GM04504 (cell line): ENCODE results near the gene STOX2.

Experiments used
- DNase-seq: peaks from one replicate; pipeline ENCODE4 v3.0.0-alpha.2; 2012; ENCODE audit warnings: low read depth

STOX2 gene

DNA sequence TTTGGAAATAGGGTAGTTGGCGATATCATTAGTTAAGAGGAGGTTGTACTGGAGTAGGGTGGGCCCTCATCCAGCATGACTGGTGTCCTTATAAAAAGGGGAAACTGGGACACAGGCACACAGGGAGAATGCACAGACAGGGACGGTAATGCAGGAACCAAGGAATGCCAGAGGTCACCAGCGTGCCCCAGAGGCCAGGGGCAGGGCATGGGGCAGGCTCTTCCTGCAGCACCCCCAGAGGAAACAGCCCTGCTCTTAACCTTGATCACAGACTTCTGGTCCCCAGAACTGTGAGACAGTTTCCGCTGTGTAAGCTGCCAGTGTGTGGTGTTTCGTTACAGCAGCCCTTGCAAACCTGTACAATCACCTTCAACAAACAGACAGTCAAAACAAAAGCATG, 15.9 kb upstream of the STOX2 start:
- DNase-seq = no peak

DNA sequence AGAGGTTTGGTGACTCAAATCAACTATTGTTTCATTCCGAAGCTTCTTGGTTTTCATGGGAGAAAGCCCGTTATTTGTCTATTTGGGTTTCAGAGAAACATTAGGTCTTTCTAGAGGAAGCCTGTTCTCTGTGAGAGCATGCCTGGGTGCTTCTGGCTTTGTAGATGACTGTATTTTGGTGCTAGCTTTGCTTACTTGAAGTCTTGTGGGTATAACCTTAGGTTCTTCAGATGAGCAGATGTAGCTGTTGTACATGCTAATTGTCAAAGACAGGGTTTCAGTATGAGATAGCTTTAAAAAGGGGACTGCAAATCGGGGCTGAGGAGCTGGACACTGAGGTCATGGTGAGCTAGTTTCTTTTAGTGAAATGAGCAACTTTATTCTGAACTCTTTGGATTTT, 7.9 kb upstream of the STOX2 start:
- no peak for DNase-seq

DNA sequence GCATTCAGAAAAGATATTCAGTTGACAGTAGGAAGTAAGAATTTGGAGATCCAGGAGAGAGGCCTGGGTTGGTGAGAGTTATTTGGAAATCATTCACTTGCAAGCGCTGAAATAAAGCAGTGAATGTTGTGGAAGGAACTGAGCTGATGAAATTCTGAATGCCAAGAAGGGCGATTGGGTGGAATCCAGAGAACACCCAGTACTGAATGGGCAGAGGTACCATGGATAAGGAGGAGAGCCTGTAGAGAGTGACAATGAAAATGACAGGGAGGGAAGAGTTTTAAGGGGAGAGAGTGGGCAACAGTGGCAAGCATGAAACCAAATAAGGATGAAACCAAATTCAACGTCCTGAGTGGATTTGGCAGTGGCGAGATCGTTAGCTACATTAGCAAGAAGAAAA, 6.7 kb upstream of the STOX2 start:
- DNase-seq = no peak

DNA sequence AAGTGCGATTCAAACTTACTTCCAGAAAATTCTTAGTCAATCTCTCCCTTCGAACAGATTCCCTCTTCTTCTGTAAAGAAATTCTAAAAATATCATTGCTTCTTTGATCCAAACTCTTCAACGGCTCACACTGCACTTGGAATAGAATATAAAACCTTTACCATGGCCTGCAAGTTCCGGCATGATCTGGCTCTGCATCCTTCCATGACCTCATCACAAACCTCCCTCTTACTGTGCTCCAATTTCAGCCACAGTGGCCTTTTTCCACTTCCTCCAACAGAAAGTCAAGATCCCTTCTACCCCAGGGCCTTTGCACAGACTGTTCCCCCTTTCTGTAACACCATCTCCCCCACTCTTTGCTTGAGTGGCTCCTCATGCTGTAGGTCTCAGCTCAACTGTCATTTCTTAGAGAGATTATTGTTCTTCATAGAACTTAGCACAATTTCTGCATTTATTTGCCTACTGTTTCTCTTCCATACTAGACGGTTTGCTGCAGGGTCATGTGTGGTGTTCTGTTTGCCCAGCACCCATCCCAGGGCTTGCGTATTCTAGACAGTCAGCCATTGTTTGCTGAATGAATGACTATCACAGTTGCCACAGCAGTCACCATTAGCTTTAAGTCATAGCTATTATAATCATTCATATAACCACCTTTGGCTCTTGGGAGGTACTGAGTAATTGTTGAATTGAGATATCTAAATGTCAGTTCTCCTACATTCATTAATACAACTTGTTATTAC, 1.9 kb upstream of the STOX2 start:
- no peak for DNase-seq

DNA sequence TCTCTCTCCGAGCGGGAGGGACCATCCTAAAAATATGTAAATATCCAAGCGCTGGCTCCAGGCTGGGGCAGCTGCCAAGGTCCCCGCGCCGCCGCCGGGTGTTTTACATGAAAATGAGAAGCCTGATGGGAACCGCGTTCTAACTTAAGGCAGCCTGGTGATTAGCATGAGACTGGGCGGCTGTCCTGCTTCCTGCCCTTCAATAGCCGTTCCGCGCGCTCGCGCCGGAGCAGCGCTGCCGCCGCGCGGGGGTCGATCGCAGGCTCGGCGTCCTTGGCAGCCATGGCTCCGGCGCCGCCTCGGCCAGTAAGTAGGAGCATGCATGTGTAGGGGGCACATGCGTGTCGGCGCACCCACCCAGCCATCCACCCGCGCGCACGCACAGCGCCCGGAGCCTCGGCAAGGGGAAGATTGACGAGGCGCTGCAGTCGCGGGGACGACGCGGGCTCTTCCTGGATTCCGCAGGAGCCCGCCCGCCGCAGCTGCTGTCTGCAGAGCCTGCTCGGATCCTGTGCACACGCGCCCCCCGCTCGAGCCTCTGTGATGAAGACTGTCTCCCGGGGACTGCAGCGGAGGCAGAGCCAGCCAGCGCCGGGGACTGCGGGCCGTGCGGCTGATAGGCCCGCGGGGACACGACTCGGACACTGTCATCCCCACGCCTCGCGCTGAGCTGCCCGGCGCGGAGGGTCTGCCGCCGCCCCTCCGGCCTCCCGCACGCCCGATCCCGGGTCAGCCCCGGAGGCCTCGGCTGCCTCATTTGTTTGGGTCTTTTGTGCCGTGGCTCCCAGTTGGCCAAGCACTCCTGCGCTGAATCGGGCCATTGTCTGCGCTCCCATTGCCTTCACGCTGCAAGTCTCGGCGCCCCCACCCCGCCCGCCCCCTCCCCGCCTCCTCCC, 734 bp downstream of the STOX2 start:
- DNase-seq = no peak

DNA sequence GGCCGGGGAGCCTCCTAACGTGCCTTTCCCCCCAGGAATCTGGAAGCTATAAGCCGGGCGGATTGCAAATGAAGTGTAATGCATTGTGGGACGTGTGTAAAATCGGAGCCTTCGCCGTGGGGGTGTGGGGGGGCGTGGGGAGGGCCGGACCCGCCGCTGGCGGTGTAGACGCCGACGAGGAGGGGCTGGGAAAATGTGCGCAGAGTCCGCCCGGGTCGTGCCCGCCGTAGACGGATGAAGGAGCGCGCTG, 1.3 kb downstream of the STOX2 start:
- DNase-seq = no peak

DNA sequence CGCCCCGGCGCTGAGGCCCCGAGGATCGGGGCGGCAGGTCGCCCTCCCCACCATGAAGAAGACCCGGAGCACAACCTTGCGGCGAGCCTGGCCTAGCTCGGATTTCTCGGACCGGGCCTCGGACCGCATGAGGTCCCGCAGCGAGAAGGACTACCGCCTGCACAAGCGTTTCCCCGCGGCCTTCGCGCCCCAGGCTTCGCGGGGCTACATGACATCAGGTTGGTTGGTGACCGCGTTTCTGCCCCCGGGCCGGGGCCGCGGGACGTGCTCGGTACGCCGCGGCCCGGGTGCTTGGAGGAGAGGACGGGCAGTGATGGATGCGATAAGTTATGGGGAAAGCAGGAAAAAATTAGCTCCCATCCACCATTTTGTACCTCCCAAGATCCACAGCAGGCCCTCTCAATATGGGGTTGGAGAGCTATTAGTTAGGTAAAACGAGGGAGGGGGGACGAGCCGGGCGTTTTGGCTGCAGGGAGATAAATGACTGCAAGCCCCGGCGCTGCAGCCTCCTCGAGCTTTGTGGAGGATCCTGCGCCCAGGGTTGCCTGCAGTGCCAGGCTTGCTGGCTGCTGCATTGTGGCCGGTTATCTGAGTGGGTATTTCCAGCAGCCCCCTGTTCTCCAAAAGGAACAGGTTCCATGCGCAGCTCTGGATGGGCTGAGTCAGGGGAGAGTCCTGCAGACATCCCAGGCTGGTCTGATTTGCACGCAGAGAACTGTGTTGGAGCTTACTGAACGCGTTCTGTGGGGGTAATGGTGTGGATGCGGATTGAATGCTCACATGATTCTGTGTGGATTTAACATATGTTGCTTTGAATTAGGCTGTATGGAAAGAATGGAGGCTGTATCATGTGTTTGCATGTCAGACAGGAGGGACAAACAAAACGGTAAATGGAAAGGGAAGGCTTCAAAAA, 1.9 kb downstream of the STOX2 start:
- no peak for DNase-seq

DNA sequence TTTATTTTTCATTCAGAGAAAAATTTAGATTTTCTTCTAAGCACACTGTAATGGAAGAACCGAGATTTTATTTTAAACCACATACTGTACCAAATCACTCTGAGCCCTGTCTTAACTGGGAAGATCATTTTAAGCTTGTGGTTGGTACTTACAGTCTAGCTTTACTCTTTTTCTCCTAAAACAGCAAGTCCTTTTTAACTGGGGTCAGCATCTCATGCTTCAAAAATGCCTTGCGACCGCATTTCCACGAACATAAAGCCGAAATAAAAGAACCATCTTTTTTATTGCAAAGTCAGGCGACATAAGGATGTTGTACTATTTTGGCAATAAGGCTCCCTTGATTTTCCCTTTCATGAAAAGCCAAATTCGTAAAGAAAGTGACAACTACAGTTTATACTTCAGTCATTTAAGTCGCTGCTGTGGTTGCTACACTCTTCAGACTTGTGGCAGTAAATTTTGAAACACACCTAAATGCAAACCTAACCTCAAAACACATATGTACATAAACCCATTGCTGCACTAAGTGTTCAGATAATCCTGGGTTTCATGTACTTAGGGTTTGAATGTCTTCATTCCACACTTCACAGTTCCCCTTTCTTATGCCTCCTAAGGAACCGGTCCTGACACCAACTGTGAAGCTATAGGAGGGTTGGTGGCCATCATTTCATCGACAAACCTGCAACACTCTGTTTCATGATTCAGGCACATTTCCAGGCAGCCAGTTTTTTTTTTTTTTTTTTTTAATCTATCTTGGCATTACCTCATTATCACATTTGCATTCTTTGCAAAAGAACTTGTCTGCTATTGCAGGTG, 3.0 kb downstream of the STOX2 start:
- DNase-seq = no peak

DNA sequence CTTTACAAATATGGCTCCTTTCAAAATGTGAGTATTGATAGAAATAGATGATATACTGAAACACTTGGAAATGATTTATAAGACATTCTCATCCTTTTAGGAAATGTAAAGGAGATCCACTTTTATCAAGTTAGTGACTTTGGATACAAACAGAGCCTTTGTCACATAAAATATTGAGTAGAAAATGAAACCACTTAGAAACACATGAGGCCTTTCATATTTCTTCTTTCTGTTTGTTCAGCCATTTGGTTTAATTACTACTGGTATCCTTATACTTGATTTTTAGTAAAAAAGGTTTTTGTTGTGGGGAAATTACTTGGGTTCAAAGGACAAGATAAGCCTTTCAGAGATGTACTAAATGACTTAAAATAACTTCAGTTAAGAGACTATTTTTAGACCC, 4.1 kb downstream of the STOX2 start:
- no peak for DNase-seq

DNA sequence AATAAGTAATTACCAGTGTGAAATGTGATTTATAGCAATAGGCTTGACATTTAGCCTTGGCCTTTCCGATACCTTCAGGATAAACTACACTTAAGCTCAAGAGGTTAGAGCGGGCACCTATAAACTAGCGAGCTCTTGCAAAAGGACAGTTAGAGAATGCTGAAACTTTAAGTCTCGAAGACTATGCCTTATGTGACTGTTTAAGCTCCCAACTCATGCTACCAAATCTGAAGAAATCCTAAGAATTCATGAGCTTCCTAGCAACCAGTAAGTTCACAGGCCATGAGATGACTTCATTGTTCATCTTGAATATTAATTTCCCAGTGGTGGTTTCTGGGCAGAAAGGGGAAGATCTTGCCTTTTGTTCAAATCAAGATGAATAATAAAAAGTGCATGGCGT, 4.7 kb downstream of the STOX2 start:
- no peak for DNase-seq

DNA sequence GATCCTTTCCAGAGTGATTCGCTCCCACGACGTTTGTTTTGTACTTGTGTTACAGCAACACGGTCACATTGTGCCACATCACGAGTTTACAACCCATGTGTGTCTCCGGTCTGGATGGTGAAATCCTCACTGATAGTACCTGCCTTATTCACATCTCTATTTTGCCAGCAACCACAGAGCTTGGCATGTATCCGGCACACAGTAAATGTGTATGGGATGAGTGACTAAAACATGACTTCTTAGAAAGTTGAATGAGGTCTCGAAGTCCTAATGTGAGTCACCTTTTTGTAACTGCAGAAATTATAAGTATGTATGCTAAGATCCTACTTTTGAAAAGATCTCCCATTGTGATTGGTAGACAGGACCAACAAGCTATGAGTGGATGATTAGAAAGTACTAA, 7.5 kb downstream of the STOX2 start:
- DNase-seq = no peak

DNA sequence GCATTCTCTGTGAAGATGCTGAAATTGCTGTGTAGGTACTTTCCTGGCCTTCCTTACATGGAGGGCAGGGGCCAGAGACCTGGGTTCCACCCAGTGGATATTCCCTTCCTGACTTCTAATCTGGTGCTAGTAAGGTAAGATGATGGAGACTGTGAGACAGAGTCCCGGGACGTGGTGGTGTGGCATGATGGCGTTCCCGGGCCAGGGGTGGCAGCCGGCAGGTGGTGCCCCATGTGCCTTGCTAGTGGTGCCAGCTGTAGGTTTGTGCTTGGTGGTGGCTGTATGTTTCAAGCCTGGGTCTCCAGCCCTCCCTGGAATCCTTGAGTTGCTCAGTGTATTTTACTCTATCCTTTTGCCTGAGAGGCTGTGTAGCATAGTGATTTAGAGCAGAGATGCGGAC, 10.9 kb downstream of the STOX2 start:
- DNase-seq = no peak

DNA sequence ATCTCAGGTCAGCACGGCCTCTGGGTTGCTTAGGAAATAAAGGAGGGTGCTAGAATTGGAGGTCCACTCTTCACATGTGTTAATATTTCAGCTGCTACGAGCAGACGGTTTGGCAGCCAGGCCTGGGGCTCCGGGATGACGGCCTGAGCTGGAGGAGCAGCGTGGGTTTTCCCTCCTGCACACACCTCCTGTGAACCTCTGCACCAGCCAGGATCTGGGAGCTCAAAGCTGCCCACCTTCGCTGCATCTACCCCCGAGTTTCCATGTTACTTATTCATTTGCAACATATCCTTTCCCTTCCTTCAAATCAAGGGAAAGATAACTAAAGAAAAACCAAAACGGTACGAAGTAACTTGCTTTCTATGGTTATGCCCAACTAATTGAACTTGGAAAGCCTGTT, 13.6 kb downstream of the STOX2 start:
- DNase-seq = no peak

DNA sequence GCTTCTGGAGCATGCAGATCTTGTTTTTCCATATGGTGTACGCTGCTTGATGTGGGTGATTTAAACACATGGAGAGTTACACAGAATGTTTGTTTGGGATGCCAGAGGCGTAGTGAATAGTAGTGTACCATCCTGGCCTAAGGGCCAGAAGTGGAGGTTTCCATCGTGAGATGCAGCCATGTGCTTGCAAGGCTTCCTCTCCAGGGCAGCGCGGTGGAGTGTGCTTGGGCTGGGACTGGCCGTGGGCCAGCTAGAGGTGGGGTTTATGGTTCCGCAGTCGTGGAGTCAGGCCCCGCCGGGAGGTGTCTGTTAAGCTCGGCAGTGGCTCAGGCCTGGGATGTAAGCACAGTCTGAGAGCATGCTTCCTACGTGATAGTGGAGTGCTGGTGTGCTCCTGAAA, 14.0 kb downstream of the STOX2 start:
- no peak for DNase-seq

DNA sequence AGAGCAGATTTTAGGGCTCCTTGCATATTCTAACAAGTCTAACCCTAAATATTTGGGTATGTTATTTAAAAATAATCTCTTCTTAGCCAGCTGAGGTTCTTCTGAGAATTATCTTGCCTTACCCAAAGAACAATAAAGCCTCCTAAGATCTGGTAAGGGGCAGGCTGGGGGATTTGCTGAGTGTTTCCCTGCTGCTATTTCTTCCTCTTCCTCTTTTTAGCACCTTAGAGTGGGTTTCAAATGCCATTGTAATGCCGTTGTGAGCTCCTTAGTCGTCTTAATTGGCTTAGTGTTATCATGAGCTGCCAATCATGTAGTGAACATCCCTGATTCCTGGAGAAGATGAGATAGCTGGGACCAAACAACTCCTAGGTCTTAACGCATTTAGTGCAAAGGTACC, 15.4 kb downstream of the STOX2 start:
- DNase-seq = no peak

DNA sequence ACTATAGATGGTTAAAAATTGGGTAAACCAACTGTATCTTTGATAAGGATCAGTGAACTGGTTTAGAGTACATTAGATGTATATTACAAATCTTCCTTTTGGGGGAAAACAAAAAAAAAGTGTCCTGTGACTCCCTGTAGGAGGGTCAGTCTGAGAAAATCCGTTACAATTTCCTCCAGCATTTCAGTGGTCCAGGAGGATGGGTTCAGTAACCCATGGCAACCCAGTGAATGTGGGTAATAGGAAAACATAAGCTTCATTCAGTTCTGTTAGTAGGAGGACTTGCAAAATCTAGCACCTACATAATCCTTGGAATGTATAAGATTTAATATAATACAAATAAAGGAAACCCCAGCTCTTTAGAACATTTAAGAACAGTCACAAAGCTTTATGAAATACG, 16.2 kb downstream of the STOX2 start:
- DNase-seq = no peak

DNA sequence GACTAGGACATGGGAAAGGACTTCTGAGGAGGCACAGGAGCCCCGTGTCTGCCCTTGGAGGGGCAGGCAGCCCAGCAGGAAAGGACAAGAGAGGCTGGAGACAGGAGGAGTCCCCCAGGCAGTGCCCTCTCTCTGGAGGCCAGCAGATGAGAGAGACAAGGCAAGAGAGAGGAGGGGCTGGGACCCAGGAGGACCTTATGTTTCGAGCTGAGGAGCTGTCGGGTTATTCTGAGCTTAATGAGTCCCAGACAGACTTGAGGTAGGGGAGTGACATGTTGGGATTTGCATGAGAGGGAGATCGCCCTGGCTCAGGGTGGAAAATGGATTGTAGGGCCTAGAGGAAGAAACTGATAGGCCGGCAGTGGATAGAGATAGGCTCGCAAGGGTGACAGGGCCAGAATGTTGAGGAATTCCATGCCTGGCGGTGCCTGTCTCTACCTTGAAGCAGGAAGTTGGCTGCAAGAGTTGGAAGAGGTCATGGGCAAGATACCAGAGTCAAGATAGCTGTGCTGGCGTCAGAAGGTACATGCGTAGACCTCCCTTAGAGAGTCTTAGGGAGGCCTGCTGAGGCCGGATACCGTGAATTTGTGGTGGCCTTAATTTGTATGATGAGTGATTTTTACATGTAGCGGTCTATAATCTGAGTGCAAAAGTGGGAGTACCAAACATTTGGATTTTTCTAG, 19.4 kb downstream of the STOX2 start:
- DNase-seq = no peak

DNA sequence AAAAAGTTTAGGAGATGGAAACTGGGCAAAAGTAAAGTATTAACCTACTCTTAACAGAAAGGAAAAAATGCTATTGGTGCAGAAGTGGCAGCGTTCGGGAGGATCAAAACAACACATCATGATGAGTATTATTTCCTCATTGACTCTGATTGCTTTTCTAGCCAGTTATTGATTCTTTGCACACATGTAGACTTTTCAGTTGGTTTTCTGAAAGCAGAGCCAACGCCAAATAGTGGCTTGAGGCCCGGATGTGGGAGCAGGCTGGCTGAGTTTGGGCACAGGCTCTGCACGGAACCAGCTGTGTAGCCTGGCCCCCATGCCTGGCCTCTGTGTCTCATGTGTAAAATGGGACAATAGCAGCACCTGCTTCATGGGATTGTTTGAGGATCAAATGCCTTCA, 21.8 kb downstream of the STOX2 start:
- no peak for DNase-seq

DNA sequence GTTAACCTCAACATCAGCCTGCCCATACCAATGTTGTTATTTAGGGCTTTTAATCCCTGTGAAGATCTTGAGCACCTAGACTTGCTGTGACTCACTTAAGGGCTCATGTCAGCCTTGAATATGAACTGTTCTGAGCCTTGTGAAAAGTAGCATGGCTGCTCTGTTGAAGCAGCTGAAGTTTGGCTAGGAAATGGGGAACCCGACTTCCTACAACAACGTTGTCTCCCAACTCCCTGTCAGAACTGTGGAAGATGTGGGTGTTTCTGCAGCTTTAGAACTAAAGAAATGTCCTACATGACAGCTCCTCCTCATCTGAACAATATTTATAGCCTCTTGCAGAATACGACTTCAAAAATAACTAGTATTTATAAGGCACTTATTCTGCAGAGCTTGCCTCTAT, 27.5 kb downstream of the STOX2 start:
- DNase-seq = no peak

DNA sequence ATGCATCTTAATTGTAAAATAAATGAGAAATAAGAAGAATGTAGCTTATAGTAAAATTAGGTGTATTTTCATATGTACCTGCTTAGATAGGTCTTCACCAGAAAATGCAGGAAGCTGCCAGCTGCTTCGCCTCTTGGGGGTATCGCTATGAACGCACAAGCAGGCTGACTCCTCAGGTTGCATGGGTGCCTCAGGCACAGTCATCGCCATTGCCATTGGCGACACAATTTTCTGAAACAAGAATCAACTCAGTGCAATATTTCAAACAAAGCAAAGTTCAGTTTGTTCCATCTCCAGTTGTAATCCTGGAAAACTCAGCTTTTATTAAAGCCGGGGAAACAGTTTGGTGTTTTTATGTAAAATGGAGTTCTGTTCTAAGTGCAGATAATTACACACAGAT, 29.7 kb downstream of the STOX2 start:
- DNase-seq = no peak

DNA sequence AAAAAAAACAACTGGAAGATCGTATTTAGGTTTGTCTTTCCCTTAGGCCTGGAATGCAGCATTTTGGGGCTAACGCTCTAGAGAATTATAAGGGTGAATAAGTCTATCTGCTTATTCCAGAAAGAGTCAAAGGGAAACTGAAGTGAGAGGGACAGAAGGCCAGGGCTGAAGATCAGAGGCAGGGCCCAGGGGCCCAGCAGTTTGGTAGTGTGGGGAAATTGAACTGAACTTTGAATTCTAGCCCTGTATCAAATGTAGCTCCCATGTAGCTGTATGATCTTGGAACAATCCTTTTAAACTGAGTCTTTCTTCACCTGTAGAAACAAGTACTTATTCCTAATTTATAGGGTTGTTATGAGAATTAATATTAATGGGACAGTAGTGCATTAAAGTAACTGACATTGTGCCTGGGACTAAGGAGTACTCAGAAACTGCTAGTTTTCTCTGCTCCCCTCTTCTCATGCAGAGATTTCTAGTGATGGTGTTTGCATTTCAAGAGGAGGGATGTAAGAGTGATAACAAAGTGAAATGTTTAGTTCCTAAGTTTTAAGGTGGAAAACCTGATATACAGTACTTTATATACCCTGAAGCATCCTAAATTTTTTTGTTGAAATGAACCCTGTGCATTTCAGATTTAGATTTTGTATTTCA, 30.4 kb downstream of the STOX2 start:
- DNase-seq = no peak
